H1 (cell line): ENCODE data around the gene TBCE. TPM values are rescaled to one million over a fixed set of nuclear protein-coding genes. Genes with fewer than 3 reads are reported as not detected.

ENCODE experiments used
- CTCF ChIA-PET: fragments of 300-600 bp; sonication (Branson Sonifier 250); formaldehyde crosslinking; loops from one replicate; lab custom pipeline; 2021; ENCODE audit not compliant: partially characterized antibody; lab: Charles Lee
- POLR2A ChIA-PET: fragments of 300-600 bp; sonication (Branson Sonifier 250); formaldehyde crosslinking; loops from one replicate; lab custom pipeline; 2021; ENCODE audit warnings: inconsistent platforms; ENCODE audit not compliant: partially characterized antibody; lab: Charles Lee
- DNase-seq, 2 experiments: peaks; one replicate each; pipeline versions ENCODE4 v3.0.0 to v3.0.0-alpha.2; 2010 to 2022; ENCODE audit warnings: low spot score in 2 of 2, low read depth in 1 of 2, mixed read lengths in 1 of 2
- FAIRE-seq: peaks from 2 replicates; lab custom pipeline; 2011; peaks lifted over from hg19 to GRCh38; lab: Jason Lieb, UNC
- H2AFZ ChIP-seq: 2 replicates; pipeline ENCODE4 v1.8.1; 2012; ENCODE audit warnings: low read length, inconsistent platforms
- H2AK5ac ChIP-seq: 2 replicates; pipeline ENCODE4 v1.6.1; 2013; ENCODE audit warnings: low read depth, low read length
- H2BK120ac ChIP-seq: replicated peaks from 2 replicates; pipeline ENCODE3; 2013; ENCODE audit warnings: low read depth, low read length, inconsistent platforms
- H2BK12ac ChIP-seq: 2 replicates; pipeline ENCODE4 v1.6.1; 2013; ENCODE audit warnings: low read depth, low read length
- H2BK15ac ChIP-seq: 2 replicates; pipeline ENCODE4 v1.6.1; 2013; ENCODE audit warnings: low read length
- H2BK20ac ChIP-seq: 2 replicates; pipeline ENCODE4 v1.6.1; 2013; ENCODE audit warnings: low read length
- H2BK5ac ChIP-seq: 2 replicates; pipeline ENCODE4 v1.6.1; 2013; ENCODE audit warnings: low read depth, low read length
- H3K14ac ChIP-seq: 2 replicates; pipeline ENCODE4 v1.6.1; 2013; ENCODE audit warnings: inconsistent platforms; ENCODE audit not compliant: insufficient read length
- H3K18ac ChIP-seq: 2 replicates; pipeline ENCODE4 v1.6.1; 2013; ENCODE audit warnings: low read length; ENCODE audit errors: extremely low read depth
- H3K23ac ChIP-seq: 2 replicates; pipeline ENCODE4 v1.6.1; 2013; ENCODE audit warnings: inconsistent platforms; ENCODE audit not compliant: insufficient read length
- H3K23me2 ChIP-seq: 2 replicates; pipeline ENCODE4 v1.6.1; 2013; ENCODE audit warnings: low read depth, low read length
- H3K27ac ChIP-seq: 2 replicates; pipeline ENCODE4 v1.6.1; 2011; ENCODE audit warnings: low read depth, low read length, inconsistent platforms
- H3K27me3 ChIP-seq, 4 experiments: replicated peaks in 1 of 4; 1 replicate in 1 of 4; 2 replicates in 3 of 4; pipeline versions ENCODE4 v1.6.1 to v1.8.1; 2011 to 2013; ENCODE audit warnings: low read length in 3 of 4, mild to moderate bottlenecking in 3 of 4, inconsistent platforms in 2 of 4, mixed read lengths in 2 of 4, moderate library complexity in 1 of 4; ENCODE audit not compliant: control insufficient read depth in 3 of 4, insufficient read depth in 3 of 4; ENCODE audit errors: extremely low read depth in 1 of 4
- H3K36me3 ChIP-seq, 4 experiments: 2 replicates each; pipeline versions ENCODE4 v1.6.1 to v1.8.1; 2011 to 2013; ENCODE audit warnings: mild to moderate bottlenecking in 4 of 4, low read length in 3 of 4, moderate library complexity in 2 of 4, control low read depth in 1 of 4, inconsistent platforms in 1 of 4; ENCODE audit not compliant: insufficient read depth in 4 of 4, control insufficient read depth in 2 of 4
- H3K4ac ChIP-seq: replicated peaks from 2 replicates; pipeline ENCODE3; 2013; ENCODE audit warnings: low read length, low read depth, mixed read lengths, inconsistent platforms; ENCODE audit not compliant: insufficient read length
- H3K4me1 ChIP-seq, 4 experiments: replicated peaks in 1 of 4; 1 replicate in 1 of 4; 2 replicates in 3 of 4; pipeline versions ENCODE4 v1.6.1 to v1.8.1; 2011 to 2013; ENCODE audit warnings: low read length in 3 of 4, inconsistent platforms in 2 of 4, mixed read lengths in 1 of 4; ENCODE audit not compliant: insufficient read depth in 4 of 4, control insufficient read depth in 3 of 4
- H3K4me2 ChIP-seq, 2 experiments: 2 replicates each; pipeline versions ENCODE4 v1.6.1 to v1.8.1; 2011 to 2013; ENCODE audit warnings: low read depth in 2 of 2, low read length in 2 of 2, control low read depth in 1 of 2, inconsistent platforms in 1 of 2, mild to moderate bottlenecking in 1 of 2; ENCODE audit not compliant: insufficient read depth in 1 of 2
- H3K4me3 ChIP-seq, 4 experiments: fragments of 200-600, 300-600 bp in 1 of 4; sonication (generic), shearing (Covaris generic), sonication (Bioruptor Twin) in 1 of 4; 2 replicates each; pipeline versions ENCODE4 v1.5.1 to v1.8.1; 2011 to 2016; ENCODE audit warnings: low read length in 4 of 4, low read depth in 3 of 4, control low read depth in 2 of 4, inconsistent platforms in 2 of 4, mild to moderate bottlenecking in 2 of 4, mixed read lengths in 1 of 4, moderate library complexity in 1 of 4; ENCODE audit not compliant: insufficient read depth in 2 of 4; ENCODE audit errors: extremely low read depth in 1 of 4
- H3K56ac ChIP-seq: replicated peaks from 2 replicates; pipeline ENCODE3; 2013; ENCODE audit warnings: low read depth, mild to moderate bottlenecking, mixed read lengths, low read length, inconsistent platforms; ENCODE audit not compliant: insufficient read length
- H3K79me1 ChIP-seq: 2 replicates; pipeline ENCODE4 v1.6.1; 2013; ENCODE audit warnings: low read depth, low read length, control low read depth
- H3K79me2 ChIP-seq, 2 experiments: 2 replicates each; pipeline versions ENCODE4 v1.6.1 to v1.8.1; 2012 to 2013; ENCODE audit warnings: low read length in 2 of 2, mild to moderate bottlenecking in 2 of 2, inconsistent platforms in 1 of 2; ENCODE audit not compliant: insufficient read depth in 2 of 2, control insufficient read depth in 1 of 2
- H3K9ac ChIP-seq, 4 experiments: replicated peaks in 1 of 4; 1 replicate in 1 of 4; 2 replicates in 3 of 4; pipeline versions ENCODE4 v1.6.1 to v1.8.1; 2011 to 2013; ENCODE audit warnings: low read depth in 3 of 4, low read length in 3 of 4, control low read depth in 2 of 4, mild to moderate bottlenecking in 2 of 4, moderate library complexity in 2 of 4, inconsistent platforms in 1 of 4; ENCODE audit errors: extremely low read depth in 1 of 4
- H3K9me3 ChIP-seq, 2 experiments: 2 replicates each; pipeline versions ENCODE4 v1.6.1 to v1.8.1; 2012 to 2013; ENCODE audit warnings: mild to moderate bottlenecking in 2 of 2, moderate library complexity in 2 of 2, control low read depth in 1 of 2, inconsistent platforms in 1 of 2, low read depth in 1 of 2, low read length in 1 of 2, mixed read lengths in 1 of 2; ENCODE audit not compliant: insufficient read depth in 2 of 2
- H4K20me1 ChIP-seq, 2 experiments: replicated peaks in 1 of 2; 2 replicates each; pipeline versions ENCODE3 to v1.8.1; 2011 to 2013; ENCODE audit warnings: inconsistent platforms in 2 of 2, low read length in 2 of 2, mild to moderate bottlenecking in 1 of 2; ENCODE audit not compliant: insufficient read depth in 2 of 2, control insufficient read depth in 1 of 2
- H4K5ac ChIP-seq: 2 replicates; pipeline ENCODE4 v1.6.1; 2013; ENCODE audit warnings: low read length, low read depth, mixed read lengths, inconsistent platforms; ENCODE audit not compliant: insufficient read length
- H4K8ac ChIP-seq: 2 replicates; pipeline ENCODE4 v1.8.0; 2013; ENCODE audit warnings: mild to moderate bottlenecking, moderate library complexity, low read length, inconsistent platforms; ENCODE audit not compliant: insufficient read depth; ENCODE audit errors: extremely low read depth
- H4K91ac ChIP-seq: replicated peaks from 2 replicates; pipeline ENCODE3; 2013; ENCODE audit warnings: low read length, mixed read lengths, inconsistent platforms; ENCODE audit not compliant: insufficient read length
- BCL11A ChIP-seq, 2 experiments: IDR thresholded peaks; one replicate each; pipeline ENCODE4 v1.6.1; 2011; ENCODE audit warnings: low read depth in 2 of 2, low read length in 2 of 2, mild to moderate bottlenecking in 2 of 2
- CHD2 ChIP-seq: IDR thresholded peaks from 2 replicates; pipeline ENCODE4 v1.6.1; 2012; ENCODE audit warnings: low read length, improper control_type of control experiment
- CTBP2 ChIP-seq: IDR thresholded peaks from 2 replicates; pipeline ENCODE4 v1.7.0; 2011; ENCODE audit warnings: borderline replicate concordance, mild to moderate bottlenecking, moderate library complexity, mixed read lengths, low read length; ENCODE audit not compliant: insufficient read depth, insufficient read length
- EP300 ChIP-seq, 2 experiments: IDR thresholded peaks; 1 replicate in 1 of 2; 2 replicates in 1 of 2; pipeline ENCODE4 v1.6.1; 2011 to 2012; ENCODE audit warnings: low read depth in 2 of 2, low read length in 2 of 2, mild to moderate bottlenecking in 2 of 2, borderline replicate concordance in 1 of 2, inconsistent platforms in 1 of 2, moderate library complexity in 1 of 2
- GABPA ChIP-seq: IDR thresholded peaks from 2 replicates; pipeline ENCODE4 v1.6.1; 2011; ENCODE audit warnings: mild to moderate bottlenecking, low read length, moderate library complexity, borderline replicate concordance; ENCODE audit not compliant: insufficient read depth
- JUN ChIP-seq: IDR thresholded peaks from 2 replicates; pipeline ENCODE4 v1.6.1; 2011; ENCODE audit warnings: low read depth, mild to moderate bottlenecking, improper control_type of control experiment, low read length
- KDM1A ChIP-seq: fragments of 200-600, 300-600 bp; sonication (generic); IDR thresholded peaks from 2 replicates; pipeline ENCODE4 v1.7.1; 2016; ENCODE audit warnings: mild to moderate bottlenecking, low read length, borderline replicate concordance
- KDM4A ChIP-seq: IDR thresholded peaks from one replicate; pipeline ENCODE4 v1.7.1; 2012; ENCODE audit warnings: low read depth, mild to moderate bottlenecking, moderate library complexity, low read length, inconsistent platforms; ENCODE audit not compliant: severe bottlenecking
- RFX5 ChIP-seq: IDR thresholded peaks from 2 replicates; pipeline ENCODE4 v1.6.1; 2011; ENCODE audit warnings: low read depth, low read length, improper control_type of control experiment, borderline replicate concordance
- SAP30 ChIP-seq: fragments of 300-600 bp; sonication (generic); IDR thresholded peaks from 2 replicates; pipeline ENCODE4 v1.7.1; 2012; ENCODE audit warnings: low read length, moderate library complexity, mild to moderate bottlenecking, inconsistent platforms; ENCODE audit not compliant: insufficient read depth, insufficient replicate concordance
- SIRT6 ChIP-seq: IDR thresholded peaks from one replicate; pipeline ENCODE4 v1.7.1; 2012; ENCODE audit warnings: low read length, inconsistent platforms
- SP4 ChIP-seq: IDR thresholded peaks from 2 replicates; pipeline ENCODE4 v1.6.1; 2012; ENCODE audit warnings: low read length, inconsistent platforms
- TAF1 ChIP-seq: IDR thresholded peaks from 2 replicates; pipeline ENCODE4 v1.6.1; 2011; ENCODE audit warnings: mild to moderate bottlenecking, low read depth, low read length
- ZNF274 ChIP-seq: IDR thresholded peaks from 2 replicates; pipeline ENCODE4 v1.7.0; 2012; ENCODE audit warnings: low read length, borderline replicate concordance; ENCODE audit errors: extremely low read depth
- WGBS, 2 experiments: shearing (Covaris generic) in 1 of 2; methylation state at CpG; one replicate each; pipeline versions ENCODE4 v1.1.6 to v1.1.7; 2013 to 2015; ENCODE audit warnings: low lambda C conversion rate in 2 of 2, mixed read lengths in 2 of 2, inconsistent platforms in 1 of 2, low coverage in 1 of 2, missing lambda C conversion rate in 1 of 2; ENCODE audit not compliant: insufficient replicate concordance in 2 of 2, insufficient coverage in 1 of 2, insufficient read length in 1 of 2; ENCODE audit errors: extremely low coverage in 1 of 2, missing lambda C conversion rate in 1 of 2; 5-methylcytosine and 5-hydroxymethylcytosine counted together
- polyA plus RNA-seq, 7 experiments: library from polyadenylated mRNA; depleted of rRNA in 3 of 7; stranded (reverse) in 5 of 7; unstranded in 2 of 7; fragments of >200 nt in 5 of 7; fragments of 200-250 nt in 2 of 7; gene quantifications; 1 replicate in 5 of 7; 2 replicates in 1 of 7; 4 replicates in 1 of 7; pipeline versions ENCODE4 v1.2.1 to v1.2.3, GENCODE V29; 2011 to 2013; ENCODE audit warnings: missing spikeins in 2 of 7, mixed read lengths in 2 of 7
- total RNA-seq: library from RNA; stranded (reverse); fragmentation: NEBNext Ultra II Directional; extraction: Animal tissue kit (Norgen Biotek cat#: 25700); gene quantifications from 2 replicates; pipeline ENCODE4 v1.2.1, GENCODE V29; 2021

Gene TBCE
- total and polyA plus RNA-seq, 2 of the 8 experiments (the other 6 are each of a cell fraction or from before 2014, with no cell fraction given), result 22.7 to 42.9 TPM

GRCh38 chr1:235494531-235494930 lies 127.3 kb downstream of the TBCE start:
- 85% methylated on average over 9 of the region's 9 CpGs; no CpG with 5 or more reads in 1 of the 2 experiments for WGBS, 2 experiments
- no peak overlapping the region for H4K91ac ChIP-seq
- TF ChIP-seq SP4 (no peak), BCL11A (IDR thresholded peaks at IDR 0.05; ENCODE audit: low read depth in 2 of 2, low read length in 2 of 2) (no peak), SIRT6 (no peak), RFX5 (no peak), SAP30 (no peak), KDM4A (no peak), KDM1A (no peak), JUN (no peak), ZNF274 (no peak), EP300 (IDR thresholded peaks at IDR 0.05; ENCODE audit: borderline replicate concordance in 1 of 2, low read depth in 2 of 2, low read length in 2 of 2) (no peak), TAF1 (no peak), CTBP2 (no peak), GABPA (no peak), CHD2 (no peak)

More at GRCh38 chr1:235494531-235494930, 127.3 kb downstream of the TBCE start:
- H4K5ac ChIP-seq, result no peak overlapping the region
- H3K4me3 ChIP-seq, result no peak overlapping the region
- no peak overlapping the region for H4K8ac ChIP-seq
- H2BK5ac ChIP-seq, result no peak overlapping the region
- H3K27me3 ChIP-seq, result no peaks in the 10 kb centered on the region
- peaks cover 0 to 35% of the 10 kb centered on the region in 2 experiments; a peak in 3 of 4 replicates for H3K79me2 ChIP-seq
- no peak overlapping the region for H3K56ac ChIP-seq
- H2BK120ac ChIP-seq, result no peak overlapping the region
- H3K23ac ChIP-seq, result no peak overlapping the region
- H2AK5ac ChIP-seq, result no peak overlapping the region
- H3K4me1 ChIP-seq, result no peaks in the 10 kb centered on the region
- no peaks in the 10 kb centered on the region for H3K79me1 ChIP-seq
- no peak overlapping the region for H3K4me2 ChIP-seq
- H3K9ac ChIP-seq, result no peak overlapping the region
- H3K18ac ChIP-seq, result no peak overlapping the region
- H3K4ac ChIP-seq, result no peak overlapping the region
- H2BK20ac ChIP-seq, result no peak overlapping the region
- CTCF ChIA-PET, result interaction anchor here (1.3 to 2.6 kb wide), 2 partner anchors 11 to 20 kb away, joined by 3 to 9 read pairs; no protein-coding TSS in a partner anchor
- FAIRE-seq, result no peak
- no peak overlapping the region for H2AFZ ChIP-seq
- H2BK15ac ChIP-seq, result no peak overlapping the region
- H3K23me2 ChIP-seq, result no peaks in the 10 kb centered on the region
- H2BK12ac ChIP-seq, result no peak overlapping the region
- DNase-seq, result no peak
- no peaks in the 10 kb centered on the region for H3K9me3 ChIP-seq
- no peak overlapping the region for H3K27ac ChIP-seq
- peaks cover 0 to 5% of the 10 kb centered on the region in 2 experiments for H4K20me1 ChIP-seq
- peaks cover 4 to 30% (median 12%) of the 10 kb centered on the region in 4 experiments; a peak in 7 of 8 replicates for H3K36me3 ChIP-seq
- POLR2A ChIA-PET, result interaction anchor here (2.1 kb wide), 1 partner anchor 9 kb away, joined by 7 read pairs; no protein-coding TSS in a partner anchor
- no peak overlapping the region for H3K14ac ChIP-seq
